Aorta (tissue), 5 donors: Measurements from ENCODE around the gene IL1RL1. TPM values are rescaled to one million over a fixed set of nuclear protein-coding genes. Genes with fewer than 3 reads are reported as not detected.

Experiments used
- ATAC-seq: fragments of 200-7000 bp; cut with Tn5 transposase; one replicate; pipeline ENCODE4 v1.9.1; 2022; ENCODE audit warnings: moderate library complexity; ENCODE audit not compliant: low FRiP score
- DNase-seq, 2 donors: peaks; one replicate each; pipeline ENCODE4 v3.0.0-alpha.2; 2020
- H3K27ac ChIP-seq, 2 donors: one replicate each; pipeline ENCODE4 v1.5.1; 2013; ENCODE audit warnings: low read length in 2 of 2, mild to moderate bottlenecking in 2 of 2, moderate library complexity in 2 of 2, control low read depth in 1 of 2, inconsistent platforms in 1 of 2, low read depth in 1 of 2
- H3K27me3 ChIP-seq, 2 donors: one replicate each; pipeline ENCODE4 v1.6.1; 2013; ENCODE audit warnings: control low read depth in 1 of 2, low read length in 1 of 2, mild to moderate bottlenecking in 1 of 2, moderate library complexity in 1 of 2; ENCODE audit not compliant: insufficient read depth in 2 of 2, control insufficient read depth in 1 of 2
- H3K36me3 ChIP-seq, 2 donors: one replicate each; pipeline ENCODE4 v1.6.1; 2013; ENCODE audit warnings: control low read depth in 1 of 2, low read length in 1 of 2, mild to moderate bottlenecking in 1 of 2; ENCODE audit not compliant: insufficient read depth in 2 of 2, control insufficient read depth in 1 of 2
- H3K4me1 ChIP-seq, 2 donors: one replicate each; pipeline ENCODE4 v1.6.1; 2013; ENCODE audit warnings: low read length in 2 of 2, control low read depth in 1 of 2, mild to moderate bottlenecking in 1 of 2, moderate library complexity in 1 of 2; ENCODE audit not compliant: insufficient read depth in 2 of 2, control insufficient read depth in 1 of 2
- H3K4me3 ChIP-seq, 2 donors: one replicate each; pipeline ENCODE4 v1.5.1; 2013; ENCODE audit warnings: low read length in 2 of 2, control low read depth in 1 of 2, mild to moderate bottlenecking in 1 of 2
- H3K9me3 ChIP-seq: one replicate; pipeline ENCODE4 v1.6.1; 2013; ENCODE audit warnings: mild to moderate bottlenecking, low read length; ENCODE audit not compliant: control insufficient read depth
- WGBS, 2 donors: extraction: QIAGEN DNeasy Blood & Tissue Kit; methylation state at CpG; one replicate each; pipeline ENCODE4 v1.1.7; 2013; 5-methylcytosine and 5-hydroxymethylcytosine counted together
- intact Hi-C, 2 donors: fragments of 100-400 bp; cut with DNase I; formaldehyde crosslinking; loops; one replicate each; pipeline versions ENCODE4 v1.14.2 to v1.15.0; 2022
- polyA plus RNA-seq, 2 donors: library from polyadenylated mRNA; stranded (reverse); fragments of 200-250 nt; gene quantifications; one replicate each; pipeline ENCODE4 v1.2.3, GENCODE V29; 2013
- total RNA-seq, 2 donors: library from RNA; stranded (reverse); fragmentation: NEBNext Ultra II Directional; extraction: Animal tissue kit (Norgen Biotek cat#: 25700); gene quantifications; one replicate each; pipeline ENCODE4 v1.2.1, GENCODE V29; 2021
- donor health status: healthy with polysubstance abuse.
- donor health status: Bipolar disorder and iron deficiency.
- donor health status: DM: no; HTN: no; CAD: no.
- donor health status: DM: no; HTN: no; CAD: no.
- donor health status: DM: yes; HTN: yes; CAD: no.

IL1RL1 gene
- total and polyA plus RNA-seq, 4 donors: 2.5 to 8.1 (median 7.2) TPM

- no peak for DNase-seq
- Histone ChIP-seq H3K36me3 (no peaks in the 10 kb centered on the region), H3K27ac (no peak overlapping the region), H3K27me3 (no peaks in the 10 kb centered on the region), H3K4me3 (no peak overlapping the region), H3K9me3 (peaks cover 1% of the 10 kb centered on the region), H3K4me1 (no peaks in the 10 kb centered on the region)
- intact Hi-C loops: no loop called here
- ATAC-seq: no peak
- WGBS, 2 donors: 75 to 80% methylated on average over 3 of the region's 3 CpGs
Observed at GRCh38 chr2:102286041-102286440, 25.3 kb upstream of the IL1RL1 start.

DNA sequence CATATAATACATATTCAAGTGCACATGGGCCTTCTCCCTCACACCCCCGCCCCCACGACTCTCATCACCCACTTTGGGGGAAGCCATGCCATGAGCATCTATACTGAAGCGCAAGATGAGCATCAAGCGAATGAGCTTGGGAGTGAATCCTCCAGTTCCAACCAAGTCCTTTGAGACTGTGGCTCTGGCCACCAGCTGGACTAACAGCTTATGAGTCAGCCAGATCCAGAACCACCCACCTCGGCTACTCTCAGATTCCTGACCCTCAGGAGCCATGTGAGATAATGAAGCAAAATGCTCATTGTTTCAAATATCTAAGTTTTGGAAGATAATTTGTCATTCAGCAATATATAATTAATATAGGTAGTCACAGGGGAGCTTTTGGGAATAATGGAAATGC, 22.2 kb upstream of the IL1RL1 start:
- Histone ChIP-seq H3K9me3 (peaks cover 1% of the 10 kb centered on the region), H3K36me3 (no peaks in the 10 kb centered on the region), H3K27ac (no peak overlapping the region), H3K4me1 (no peaks in the 10 kb centered on the region), H3K4me3 (no peak overlapping the region), H3K27me3 (no peaks in the 10 kb centered on the region)
- DNase-seq (no peak), ATAC-seq (no peak)
- WGBS, 2 donors: 90 to 93% methylated on average over 5 of the region's 5 CpGs
- intact Hi-C loops: no loop called here

- DNase-seq (no peak), ATAC-seq (no peak)
- H3K36me3 ChIP-seq: no peaks in the 10 kb centered on the region
- no peaks in the 10 kb centered on the region for H3K9me3 ChIP-seq
- H3K27ac ChIP-seq: no peak overlapping the region
- intact Hi-C loops: no loop called here
- no peaks in the 10 kb centered on the region for H3K4me1 ChIP-seq
- H3K27me3 ChIP-seq: no peaks in the 10 kb centered on the region
- H3K4me3 ChIP-seq: no peak overlapping the region
Observed at GRCh38 chr2:102290594-102290993, 20.8 kb upstream of the IL1RL1 start.

DNA sequence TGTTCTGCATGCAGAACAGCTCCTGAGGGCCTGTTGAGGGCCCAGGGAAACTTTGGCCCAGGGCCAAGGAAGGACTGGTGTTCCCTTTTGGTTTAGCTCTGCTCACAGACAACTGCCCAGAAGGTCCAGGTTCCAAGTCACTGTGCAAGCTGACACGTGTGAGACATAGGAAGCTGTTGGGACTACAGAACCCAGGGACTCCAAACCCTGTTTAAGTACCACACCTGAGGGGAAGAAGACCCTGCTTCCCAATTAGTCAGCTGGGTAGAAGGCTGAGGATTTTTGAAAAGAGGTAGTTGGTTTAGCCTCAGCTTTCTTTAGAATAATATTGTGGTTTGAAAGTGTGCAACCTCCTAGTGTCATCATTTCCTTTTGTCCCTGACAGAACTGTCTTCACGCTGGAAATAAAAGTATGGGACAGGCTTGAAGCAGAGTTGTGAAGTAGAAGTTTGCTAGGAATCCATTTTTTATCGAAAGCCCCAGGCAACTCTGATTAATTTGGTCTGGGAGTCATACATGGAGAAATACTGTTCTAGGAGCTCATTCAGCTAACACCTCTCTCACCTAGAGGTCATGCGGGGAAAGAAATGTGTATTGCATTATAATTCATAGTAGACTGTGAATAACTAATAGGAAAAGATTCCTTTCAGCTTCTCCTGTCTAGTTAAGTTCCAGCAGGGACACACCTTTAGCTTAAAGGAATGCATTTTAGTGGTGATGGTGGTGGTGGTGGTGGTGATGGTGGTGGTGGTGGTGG, 19.9 kb upstream of the IL1RL1 start:
- DNase-seq (no peak), ATAC-seq (no peak)
- Histone ChIP-seq H3K36me3 (no peaks in the 10 kb centered on the region), H3K27me3 (no peaks in the 10 kb centered on the region), H3K9me3 (no peaks in the 10 kb centered on the region), H3K27ac (no peak overlapping the region), H3K4me3 (no peak overlapping the region), H3K4me1 (no peaks in the 10 kb centered on the region)
- intact Hi-C loops: no loop called here
- 79 to 86% methylated on average over 4 of the region's 4 CpGs for WGBS, 2 donors

DNA sequence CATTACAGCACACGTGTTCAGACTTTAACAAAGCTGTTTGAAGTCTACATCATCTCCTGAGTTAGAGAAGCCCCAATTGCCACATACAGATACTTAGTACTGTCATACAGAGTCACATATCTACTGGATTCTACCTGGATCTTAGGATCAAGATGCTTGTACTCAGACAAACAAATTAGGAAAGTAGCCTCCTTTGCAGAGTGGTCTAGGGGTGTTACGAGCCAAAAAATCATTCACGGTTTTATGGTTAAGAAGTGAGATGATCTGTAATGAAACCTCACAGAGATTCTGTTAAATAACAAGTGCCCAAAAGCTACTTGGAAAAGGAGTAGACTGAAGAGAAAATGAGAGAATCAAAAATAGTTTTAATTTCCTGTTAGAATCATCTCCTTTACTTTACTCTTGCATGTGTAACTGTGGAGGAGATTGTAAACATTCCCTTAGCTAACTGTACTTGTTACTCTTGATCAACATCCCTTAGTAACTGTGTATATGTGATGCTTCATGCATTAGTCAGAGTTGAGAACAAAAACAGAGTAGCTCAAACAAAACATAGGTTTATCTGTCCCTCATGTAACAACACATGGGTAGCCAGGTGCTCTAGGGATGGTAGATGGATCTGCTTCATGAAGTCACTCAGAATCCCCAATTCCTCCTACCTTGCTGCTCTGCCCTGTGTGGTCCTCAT, 16.4 kb upstream of the IL1RL1 start:
- Histone ChIP-seq H3K27me3 (no peaks in the 10 kb centered on the region), H3K27ac (no peak overlapping the region), H3K4me1 (no peaks in the 10 kb centered on the region), H3K36me3 (no peaks in the 10 kb centered on the region), H3K9me3 (no peaks in the 10 kb centered on the region), H3K4me3 (no peak overlapping the region)
- WGBS, 2 donors: 82 to 85% methylated on average over 3 of the region's 3 CpGs
- intact Hi-C loops: no loop called here
- ATAC-seq (no peak), DNase-seq (no peak)

GRCh38 chr2:102295566-102295965, 15.8 kb upstream of the IL1RL1 start:
- Histone ChIP-seq H3K27me3 (no peaks in the 10 kb centered on the region), H3K4me3 (no peak overlapping the region), H3K27ac (no peak overlapping the region), H3K9me3 (no peaks in the 10 kb centered on the region), H3K4me1 (no peaks in the 10 kb centered on the region), H3K36me3 (no peaks in the 10 kb centered on the region)
- DNase-seq (no peak), ATAC-seq (no peak)
- WGBS, 2 donors: 82% methylated on average over 1 of the region's 1 CpG
- intact Hi-C loops: no loop called here

- Histone ChIP-seq H3K9me3 (no peaks in the 10 kb centered on the region), H3K36me3 (no peaks in the 10 kb centered on the region), H3K27ac (no peak overlapping the region), H3K4me1 (no peaks in the 10 kb centered on the region), H3K27me3 (no peaks in the 10 kb centered on the region), H3K4me3 (no peak overlapping the region)
- intact Hi-C loops: no loop called here
- ATAC-seq: no peak
- no peak for DNase-seq
Observed at GRCh38 chr2:102296449-102296848, 14.9 kb upstream of the IL1RL1 start.

- Histone ChIP-seq H3K4me1 (no peaks in the 10 kb centered on the region), H3K36me3 (no peaks in the 10 kb centered on the region), H3K4me3 (no peak overlapping the region), H3K9me3 (no peaks in the 10 kb centered on the region), H3K27ac (no peak overlapping the region), H3K27me3 (no peaks in the 10 kb centered on the region)
- DNase-seq (no peak), ATAC-seq (no peak)
- WGBS, 2 donors: 67 to 84% methylated on average over 3 of the region's 3 CpGs
- intact Hi-C loops: no loop called here
Observed at GRCh38 chr2:102297891-102298290, 13.5 kb upstream of the IL1RL1 start.

GRCh38 chr2:102301867-102302362, 9.4 kb upstream of the IL1RL1 start:
- DNase-seq (no peak), ATAC-seq (peak; percentile 41)
- WGBS, 2 donors: 19 to 31% methylated on average over 7 of the region's 7 CpGs
- Histone ChIP-seq H3K9me3 (no peaks in the 10 kb centered on the region), H3K4me3 (no peak overlapping the region), H3K27me3 (no peaks in the 10 kb centered on the region), H3K27ac (no peak overlapping the region), H3K4me1 (no peaks in the 10 kb centered on the region), H3K36me3 (no peaks in the 10 kb centered on the region)
- intact Hi-C loops: no loop called here
